WTC11 (cell line): ENCODE data around the gene TERC. TPM values are rescaled to one million over a fixed set of nuclear protein-coding genes. Genes with fewer than 3 reads are reported as not detected.

Source experiments
- ATAC-seq: fragments of 200-7000 bp; cut with Tn5 transposase; 2 replicates; pipeline ENCODE4 v1.10.0; 2021; ENCODE audit warnings: mild to moderate bottlenecking, moderate library complexity
- CTCF ChIA-PET: fragments of 300-600 bp; sonication (Branson Sonifier 250); formaldehyde crosslinking; loops from one replicate; lab custom pipeline; 2021; ENCODE audit warnings: antibody characterized with exemption; lab: Charles Lee
- POLR2A ChIA-PET: fragments of 350-600 bp; sonication (Branson Sonifier 250); formaldehyde crosslinking; loops from one replicate; lab custom pipeline; 2021; ENCODE audit warnings: antibody characterized with exemption; lab: Charles Lee
- DNase-seq: peaks from one replicate; pipeline ENCODE4 v3.0.0; 2021; ENCODE audit warnings: low spot score
- H3K27ac Mint-ChIP-seq: 2 replicates; pipeline ENCODE4 v1.8.0; 2021; ENCODE audit warnings: mixed read lengths
- H3K27me3 Mint-ChIP-seq: 2 replicates; pipeline ENCODE4 v1.8.0; 2021; ENCODE audit warnings: low read depth, mild to moderate bottlenecking, moderate library complexity, mixed read lengths
- H3K36me3 Mint-ChIP-seq: 2 replicates; pipeline ENCODE4 v1.8.0; 2021; ENCODE audit warnings: mixed read lengths
- H3K4me1 Mint-ChIP-seq: 2 replicates; pipeline ENCODE4 v1.8.0; 2022; ENCODE audit warnings: mixed read lengths
- H3K4me3 Mint-ChIP-seq: 2 replicates; pipeline ENCODE4 v1.8.0; 2021; ENCODE audit warnings: mild to moderate bottlenecking, moderate library complexity, mixed read lengths
- H3K9me3 Mint-ChIP-seq: 2 replicates; pipeline ENCODE4 v1.8.0; 2021; ENCODE audit warnings: mixed read lengths
- CREM ChIP-seq: sonication (generic); formaldehyde crosslinking; IDR thresholded peaks from 2 replicates; pipeline ENCODE4 v1.8.1; 2022; ENCODE audit warnings: mild to moderate bottlenecking, missing genetic modification reagents, moderate library complexity
- CTCF ChIP-seq: fragments of 200-600 bp; IDR thresholded peaks from 2 replicates; pipeline ENCODE4 v1.8.0; 2022; ENCODE audit warnings: antibody characterized with exemption
- ESRRA ChIP-seq: sonication (generic); formaldehyde crosslinking; IDR thresholded peaks from 2 replicates; pipeline ENCODE4 v1.8.1; 2022; ENCODE audit warnings: mild to moderate bottlenecking, missing genetic modification reagents, borderline replicate concordance
- FOXJ3 ChIP-seq: sonication (generic); formaldehyde crosslinking; IDR thresholded peaks from 2 replicates; pipeline ENCODE4 v1.9.0; 2021; ENCODE audit warnings: missing genetic modification reagents, mild to moderate bottlenecking, borderline replicate concordance
- FOXK1 ChIP-seq: sonication (generic); formaldehyde crosslinking; IDR thresholded peaks from 2 replicates; pipeline ENCODE4 v1.8.0; 2022; ENCODE audit warnings: mild to moderate bottlenecking, moderate library complexity, missing genetic modification reagents
- FOXP1 ChIP-seq: sonication (generic); formaldehyde crosslinking; IDR thresholded peaks from 2 replicates; pipeline ENCODE4 v1.8.0; 2022; ENCODE audit warnings: missing genetic modification reagents, mild to moderate bottlenecking, moderate library complexity, borderline replicate concordance
- HMGA2 ChIP-seq: fragments of 250-450 bp; sonication (Bioruptor Pico); IDR thresholded peaks from 2 replicates; pipeline ENCODE4 v1.4.0; 2021; ENCODE audit warnings: mild to moderate bottlenecking, moderate library complexity
- JAZF1 ChIP-seq: fragments of 250-450 bp; sonication (Bioruptor Pico); IDR thresholded peaks from 2 replicates; pipeline ENCODE4 v1.9.0; 2021; ENCODE audit warnings: moderate library complexity, mild to moderate bottlenecking, inconsistent platforms
- JUN ChIP-seq: sonication (generic); formaldehyde crosslinking; IDR thresholded peaks from 2 replicates; pipeline ENCODE4 v1.8.0; 2023; ENCODE audit warnings: mild to moderate bottlenecking, missing genetic modification reagents
- KAT7 ChIP-seq: sonication (generic); formaldehyde crosslinking; IDR thresholded peaks from 2 replicates; pipeline ENCODE4 v1.8.1; 2023; ENCODE audit warnings: missing genetic modification reagents, mild to moderate bottlenecking, borderline replicate concordance
- NR1H2 ChIP-seq: sonication (generic); formaldehyde crosslinking; IDR thresholded peaks from 2 replicates; pipeline ENCODE4 v1.9.0; 2021; ENCODE audit warnings: mild to moderate bottlenecking, moderate library complexity, missing genetic modification reagents
- OVOL2 ChIP-seq: fragments of 250-450 bp; sonication (Bioruptor Pico); IDR thresholded peaks from 2 replicates; pipeline ENCODE4 v1.9.0; 2021; ENCODE audit warnings: mild to moderate bottlenecking, borderline replicate concordance
- TEAD4 ChIP-seq: sonication (generic); formaldehyde crosslinking; IDR thresholded peaks from 2 replicates; pipeline ENCODE4 v1.8.0; 2022; ENCODE audit warnings: mild to moderate bottlenecking, missing genetic modification reagents
- TP53 ChIP-seq: sonication (generic); formaldehyde crosslinking; IDR thresholded peaks from 2 replicates; pipeline ENCODE4 v1.8.1; 2023; ENCODE audit warnings: mild to moderate bottlenecking, missing genetic modification reagents
- ZBTB43 ChIP-seq: sonication (generic); formaldehyde crosslinking; IDR thresholded peaks from 2 replicates; pipeline ENCODE4 v1.8.1; 2023; ENCODE audit warnings: mild to moderate bottlenecking, missing genetic modification reagents
- ZNF219 ChIP-seq: sonication (generic); formaldehyde crosslinking; IDR thresholded peaks from 2 replicates; pipeline ENCODE4 v1.8.0; 2023; ENCODE audit warnings: missing genetic modification reagents, mild to moderate bottlenecking, borderline replicate concordance
- ZNF423 ChIP-seq: fragments of 250-450 bp; sonication (Bioruptor Pico); IDR thresholded peaks from 2 replicates; pipeline ENCODE4 v2.1.2; 2022; ENCODE audit warnings: mild to moderate bottlenecking, moderate library complexity
- ZNF425 ChIP-seq: fragments of 250-450 bp; sonication (Bioruptor Pico); conservative IDR thresholded peaks from 2 replicates; pipeline ENCODE4 v1.9.0; 2021; ENCODE audit warnings: mild to moderate bottlenecking
- ZNF532 ChIP-seq: fragments of 250-450 bp; sonication (Bioruptor Pico); IDR thresholded peaks from 2 replicates; pipeline ENCODE4 v1.9.0; 2021; ENCODE audit warnings: mild to moderate bottlenecking, borderline replicate concordance
- total RNA-seq: library from RNA; stranded (reverse); gene quantifications from 3 replicates; pipeline ENCODE4 v1.2.3, GENCODE V29; 2021
- TF ChIP-seq, protein P1 (sequence below): sonication (generic); formaldehyde crosslinking; IDR thresholded peaks from 2 replicates; pipeline ENCODE4 v1.8.1; 2023; ENCODE audit warnings: mild to moderate bottlenecking, missing genetic modification reagents
- TF ChIP-seq, protein P2 (sequence below): sonication (generic); formaldehyde crosslinking; IDR thresholded peaks from 2 replicates; pipeline ENCODE4 v1.8.1; 2023; ENCODE audit warnings: mild to moderate bottlenecking, missing genetic modification reagents, moderate library complexity

TERC gene
- total RNA-seq, 1 experiment from 2014 or later, result 34.3 TPM

DNA sequence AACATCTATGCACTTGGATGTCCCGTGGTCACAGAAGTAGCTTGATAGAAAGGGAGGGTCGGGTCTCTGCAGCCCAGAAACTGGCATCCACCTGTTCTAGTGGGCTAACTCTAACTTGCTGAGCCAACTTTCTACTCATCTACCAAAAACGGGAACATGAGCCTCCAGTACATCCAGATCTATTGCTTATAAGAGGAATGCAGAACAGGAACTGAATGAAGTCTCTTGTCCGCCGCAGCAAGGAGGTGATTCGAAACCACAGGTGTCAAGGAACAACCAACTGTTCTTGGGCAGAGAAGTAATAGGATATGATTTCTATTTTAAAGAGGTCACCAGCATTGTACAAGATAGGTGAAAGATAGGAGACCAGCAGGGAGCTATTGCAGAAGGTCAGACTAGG is 17.9 kb downstream of the TERC start (continued):
- TF ChIP-seq, protein P1, sequence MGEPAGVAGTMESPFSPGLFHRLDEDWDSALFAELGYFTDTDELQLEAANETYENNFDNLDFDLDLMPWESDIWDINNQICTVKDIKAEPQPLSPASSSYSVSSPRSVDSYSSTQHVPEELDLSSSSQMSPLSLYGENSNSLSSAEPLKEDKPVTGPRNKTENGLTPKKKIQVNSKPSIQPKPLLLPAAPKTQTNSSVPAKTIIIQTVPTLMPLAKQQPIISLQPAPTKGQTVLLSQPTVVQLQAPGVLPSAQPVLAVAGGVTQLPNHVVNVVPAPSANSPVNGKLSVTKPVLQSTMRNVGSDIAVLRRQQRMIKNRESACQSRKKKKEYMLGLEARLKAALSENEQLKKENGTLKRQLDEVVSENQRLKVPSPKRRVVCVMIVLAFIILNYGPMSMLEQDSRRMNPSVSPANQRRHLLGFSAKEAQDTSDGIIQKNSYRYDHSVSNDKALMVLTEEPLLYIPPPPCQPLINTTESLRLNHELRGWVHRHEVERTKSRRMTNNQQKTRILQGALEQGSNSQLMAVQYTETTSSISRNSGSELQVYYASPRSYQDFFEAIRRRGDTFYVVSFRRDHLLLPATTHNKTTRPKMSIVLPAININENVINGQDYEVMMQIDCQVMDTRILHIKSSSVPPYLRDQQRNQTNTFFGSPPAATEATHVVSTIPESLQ, result no peak
- TF ChIP-seq, all 79 proteins: peak for 0

DNA sequence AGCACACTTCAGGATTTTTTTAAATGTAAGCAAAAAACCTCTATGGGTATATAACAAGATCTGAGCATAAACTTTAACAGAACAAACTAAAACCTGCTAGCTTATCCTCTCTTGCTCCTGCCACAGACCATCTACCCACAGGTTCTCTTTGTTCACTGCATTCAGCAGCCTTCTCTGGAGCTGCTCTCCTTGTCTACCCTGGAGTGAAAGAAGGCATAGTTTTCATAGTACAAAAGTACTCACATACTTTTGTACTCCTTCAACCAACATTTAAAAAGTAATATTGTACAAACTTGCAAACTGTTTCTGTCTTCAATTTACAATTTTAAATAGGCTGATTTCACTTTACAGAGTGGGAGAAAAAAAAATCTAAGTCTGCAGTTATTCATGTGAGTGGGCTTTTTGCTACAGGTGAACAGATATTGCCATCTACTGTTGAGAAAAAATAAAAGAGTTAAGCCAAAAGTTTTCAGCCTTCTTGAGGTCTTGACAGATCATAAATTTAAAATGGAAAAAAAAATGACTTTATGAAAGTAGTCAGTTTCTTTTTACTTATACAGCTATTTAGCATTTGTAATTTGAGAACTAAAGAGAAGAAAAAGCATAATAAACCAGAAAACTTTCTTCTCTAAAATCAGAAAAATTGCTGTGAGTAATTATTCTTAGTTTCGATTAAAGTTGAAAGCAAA is 20.4 kb downstream of the TERC start:
- DNase-seq, result no peak
- H3K27ac Mint-ChIP-seq, result no peak overlapping the region
- CTCF ChIA-PET, result interaction anchor here (0.5 to 2.7 kb wide), 17 partner anchors 10 to 1070 kb away, joined by 3 to 24 read pairs (median 5); no protein-coding TSS in a partner anchor
- no peaks in the 10 kb centered on the region for H3K27me3 Mint-ChIP-seq
- TF ChIP-seq JUN (CRISPR knock-in tag) (no peak), KAT7 (CRISPR knock-in tag) (no peak), ESRRA (no peak), FOXJ3 (CRISPR knock-in tag) (no peak), ZNF425 (no peak), NR1H2 (CRISPR knock-in tag) (no peak)
- no peaks in the 10 kb centered on the region for H3K36me3 Mint-ChIP-seq
- POLR2A ChIA-PET, result no interaction called here
- no peaks in the 10 kb centered on the region for H3K9me3 Mint-ChIP-seq
- no peak overlapping the region for H3K4me3 Mint-ChIP-seq
- H3K4me1 Mint-ChIP-seq, result peaks cover 29% of the 10 kb centered on the region
- ATAC-seq, result peak; percentile 89

DNA sequence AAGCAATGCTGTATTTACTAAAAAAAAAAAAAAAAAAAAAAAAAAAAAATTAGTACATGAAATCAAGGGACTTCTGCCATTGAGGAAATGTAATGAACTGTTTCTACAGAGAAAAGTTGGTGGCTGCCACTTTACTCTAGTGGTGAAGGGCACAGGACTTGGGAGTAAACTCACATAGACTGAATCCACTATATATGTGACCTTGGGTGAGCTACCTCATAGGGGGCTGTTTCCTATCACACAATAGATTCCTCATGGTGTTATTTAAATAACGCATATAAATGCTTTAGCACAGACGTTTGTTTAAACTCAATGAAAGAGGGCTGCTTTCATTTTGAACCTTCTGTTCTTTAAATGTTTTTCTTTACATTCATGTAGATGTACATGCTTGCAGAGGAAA is 25.8 kb downstream of the TERC start:
- ChIA-PET CTCF (interaction anchor here (0.8 to 1.1 kb wide), 2 partner anchors 70 to 590 kb away, joined by 3 read pairs; no protein-coding TSS in a partner anchor), POLR2A (no interaction called here)
- ATAC-seq (peak; percentile 92), DNase-seq (no peak)
- Mint-ChIP-seq H3K4me3 (no peak overlapping the region), H3K36me3 (peaks cover 38% of the 10 kb centered on the region), H3K4me1 (peaks cover 26% of the 10 kb centered on the region), H3K27me3 (peaks cover 4% of the 10 kb centered on the region; the same call in 1 of the 2 replicates), H3K9me3 (peaks cover 35% of the 10 kb centered on the region), H3K27ac (peak overlapping the region; percentile 71)
- no peak for TF ChIP-seq OVOL2 (CRISPR knock-in tag)
- TF ChIP-seq FOXP1 (CRISPR knock-in tag), result no peak
- no peak for TF ChIP-seq HMGA2 (CRISPR knock-in tag)
- TF ChIP-seq ZNF532, result no peak
- TF ChIP-seq NR1H2 (CRISPR knock-in tag), result no peak
- TF ChIP-seq, protein P2, sequence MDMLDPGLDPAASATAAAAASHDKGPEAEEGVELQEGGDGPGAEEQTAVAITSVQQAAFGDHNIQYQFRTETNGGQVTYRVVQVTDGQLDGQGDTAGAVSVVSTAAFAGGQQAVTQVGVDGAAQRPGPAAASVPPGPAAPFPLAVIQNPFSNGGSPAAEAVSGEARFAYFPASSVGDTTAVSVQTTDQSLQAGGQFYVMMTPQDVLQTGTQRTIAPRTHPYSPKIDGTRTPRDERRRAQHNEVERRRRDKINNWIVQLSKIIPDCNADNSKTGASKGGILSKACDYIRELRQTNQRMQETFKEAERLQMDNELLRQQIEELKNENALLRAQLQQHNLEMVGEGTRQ (CRISPR knock-in tag), result no peak
- no peak for TF ChIP-seq TP53 (CRISPR knock-in tag)
- no peak for TF ChIP-seq FOXK1
- no peak for TF ChIP-seq CREM
- TF ChIP-seq TEAD4 (CRISPR knock-in tag), result no peak
- no peak for TF ChIP-seq JAZF1 (CRISPR knock-in tag)
- no peak for TF ChIP-seq ZBTB43 (CRISPR knock-in tag)
- TF ChIP-seq ZNF219 (CRISPR knock-in tag), result no peak
- no peak for TF ChIP-seq CTCF
- no peak for TF ChIP-seq ZNF423 (CRISPR knock-in tag)
